HCT116 (cell line): ENCODE measurements around the gene JAK1. TPM values are rescaled to one million over a fixed set of nuclear protein-coding genes. Genes with fewer than 3 reads are reported as not detected.

Source experiments
- ATAC-seq: fragments of 200-7000 bp; cut with Tn5 transposase; 2 replicates; pipeline ENCODE4 v1.9.1; 2020; ENCODE audit warnings: mild to moderate bottlenecking, moderate library complexity
- BruUV-seq: library from RNA; stranded (reverse); fragments of 400-500 nt; replicated peaks from 2 replicates; lab custom pipeline; 2021; lab: Mats Ljungman, UMichigan
- CTCF ChIA-PET: fragments of 300-600 bp; sonication (Branson Sonifier 250); formaldehyde crosslinking; loops from one replicate; lab custom pipeline; 2021; ENCODE audit warnings: antibody characterized with exemption; lab: Charles Lee
- POLR2A ChIA-PET: fragments of 300-600, 350-600 bp; sonication (Branson Sonifier 250); formaldehyde crosslinking; loops from one replicate; lab custom pipeline; 2021; ENCODE audit warnings: antibody characterized with exemption; lab: Charles Lee
- RAD21 ChIA-PET, 2 experiments: fragments of 300-600 bp; sonication (Branson Sonifier 250); formaldehyde crosslinking; loops; one replicate each; lab custom pipeline; 2023; ENCODE audit warnings: low total read pairs in 2 of 2; ENCODE audit not compliant: uncharacterized antibody in 2 of 2, unreplicated experiment in 2 of 2, low non-redundant PET in 1 of 2; lab: Charles Lee
- DNase-seq: peaks from one replicate; pipeline ENCODE4 v3.0.0-alpha.2; 2010; ENCODE audit warnings: low read depth, low spot score
- H2AFZ ChIP-seq: fragments of 200-600 bp; shearing (Covaris generic), sonication (generic); 2 replicates; pipeline ENCODE4 v1.6.1; 2017; ENCODE audit warnings: low read depth, mixed run types, mixed read lengths, antibody characterized with exemption, low read length; ENCODE audit not compliant: poor library complexity, severe bottlenecking
- H3K27ac ChIP-seq: 2 replicates; pipeline ENCODE4 v1.5.1; 2012; ENCODE audit warnings: low read depth, low read length
- H3K27me3 ChIP-seq: fragments of 200-600 bp; sonication (generic); 2 replicates; pipeline ENCODE4 v1.6.1; 2016; ENCODE audit warnings: mixed run types, low read length, mixed read lengths; ENCODE audit not compliant: insufficient read depth
- H3K36me3 ChIP-seq, 2 experiments: fragments of 200-500 bp in 1 of 2; fragments of 200-600 bp in 1 of 2; sonication (Bioruptor generic) in 1 of 2; sonication (generic) in 1 of 2; 2 replicates each; pipeline versions ENCODE4 v1.5.1 to v1.6.1; 2014 to 2016; ENCODE audit warnings: low read length in 2 of 2, inconsistent platforms in 1 of 2, mixed read lengths in 1 of 2, mixed run types in 1 of 2; ENCODE audit not compliant: insufficient read depth in 2 of 2, control insufficient read depth in 1 of 2
- H3K4me1 ChIP-seq, 2 experiments: fragments of 200-600 bp in 1 of 2; sonication (generic) in 1 of 2; 2 replicates each; pipeline versions ENCODE4 v1.5.1 to v1.6.1; 2012 to 2017; ENCODE audit warnings: low read length in 2 of 2, inconsistent platforms in 1 of 2, mild to moderate bottlenecking in 1 of 2, mixed read lengths in 1 of 2, mixed run types in 1 of 2, moderate library complexity in 1 of 2; ENCODE audit not compliant: insufficient read depth in 2 of 2, control insufficient read depth in 1 of 2
- H3K4me2 ChIP-seq: fragments of 200-600 bp; sonication (generic); 2 replicates; pipeline ENCODE4 v1.6.1; 2017; ENCODE audit warnings: mixed run types, low read length, mixed read lengths
- H3K4me3 ChIP-seq, 2 experiments: fragments of 200-600 bp in 1 of 2; sonication (generic) in 1 of 2; replicated peaks in 1 of 2; 2 replicates each; pipeline ENCODE4 v1.5.1; 2011 to 2016; ENCODE audit warnings: low read length in 2 of 2, control low read depth in 1 of 2, low read depth in 1 of 2, mild to moderate bottlenecking in 1 of 2, mixed read lengths in 1 of 2, mixed run types in 1 of 2
- H3K79me2 ChIP-seq: fragments of 200-600 bp; sonication (generic); 2 replicates; pipeline ENCODE4 v1.6.1; 2017; ENCODE audit warnings: mild to moderate bottlenecking, mixed run types, low read length, moderate library complexity, mixed read lengths; ENCODE audit not compliant: insufficient read depth
- H3K9ac ChIP-seq: fragments of 200-600 bp; sonication (generic); 2 replicates; pipeline ENCODE4 v1.6.1; 2016; ENCODE audit warnings: low read length, mixed read lengths
- H3K9me2 ChIP-seq: fragments of 200-600 bp; sonication (generic), shearing (Covaris generic); 2 replicates; pipeline ENCODE4 v1.6.1; 2017; ENCODE audit warnings: mixed run types, mild to moderate bottlenecking, moderate library complexity; ENCODE audit not compliant: insufficient read depth
- H3K9me3 ChIP-seq, 2 experiments: fragments of 200-500 bp in 1 of 2; fragments of 200-600 bp in 1 of 2; sonication (Bioruptor generic) in 1 of 2; sonication (generic) in 1 of 2; 2 replicates each; pipeline ENCODE4 v1.6.1; 2014 to 2017; ENCODE audit warnings: low read length in 2 of 2, mixed read lengths in 2 of 2, inconsistent platforms in 1 of 2, low read depth in 1 of 2, mild to moderate bottlenecking in 1 of 2, mixed run types in 1 of 2, moderate library complexity in 1 of 2; ENCODE audit not compliant: control insufficient read depth in 1 of 2, insufficient read depth in 1 of 2
- H4K20me1 ChIP-seq: fragments of 200-600 bp; sonication (generic), shearing (Covaris generic); 2 replicates; pipeline ENCODE4 v1.6.1; 2017; ENCODE audit warnings: mixed run types, mild to moderate bottlenecking, moderate library complexity; ENCODE audit not compliant: insufficient read depth
- ATF3 ChIP-seq: IDR thresholded peaks from 2 replicates; pipeline ENCODE4 v1.6.1; 2012
- CEBPB ChIP-seq: IDR thresholded peaks from 2 replicates; pipeline ENCODE4 v1.6.1; 2012; ENCODE audit warnings: low read depth
- CTCF ChIP-seq, 3 experiments: fragments of 200-600 bp in 1 of 3; sonication (generic) in 1 of 3; IDR thresholded peaks in 2 of 3; conservative IDR thresholded peaks in 1 of 3; 2 replicates each; pipeline ENCODE4 v1.5.1; 2012 to 2017; ENCODE audit warnings: low read depth in 2 of 3, low read length in 2 of 3, antibody characterized with exemption in 1 of 3, borderline replicate concordance in 1 of 3, control low read depth in 1 of 3, mild to moderate bottlenecking in 1 of 3, mixed read lengths in 1 of 3, mixed run types in 1 of 3, moderate library complexity in 1 of 3; ENCODE audit not compliant: insufficient read depth in 1 of 3
- EGR1 ChIP-seq: IDR thresholded peaks from 2 replicates; pipeline ENCODE4 v1.6.1; 2012; ENCODE audit warnings: low read depth
- ELF1 ChIP-seq: IDR thresholded peaks from 2 replicates; pipeline ENCODE4 v1.6.1; 2012; ENCODE audit warnings: low read depth, borderline replicate concordance
- EZH2 ChIP-seq: fragments of 200-600 bp; sonication (generic); IDR thresholded peaks from 2 replicates; pipeline ENCODE4 v1.6.1; 2017; ENCODE audit warnings: antibody characterized with exemption, mixed run types
- EZH2phosphoT487 ChIP-seq: fragments of 200-600 bp; IDR thresholded peaks from 2 replicates; pipeline ENCODE4 v1.6.1; 2018; ENCODE audit warnings: antibody characterized with exemption, borderline replicate concordance
- FOSL1 ChIP-seq: IDR thresholded peaks from 2 replicates; pipeline ENCODE4 v1.6.1; 2012; ENCODE audit warnings: low read depth
- JUND ChIP-seq: IDR thresholded peaks from 2 replicates; pipeline ENCODE4 v1.6.1; 2012
- RAD21 ChIP-seq: IDR thresholded peaks from 2 replicates; pipeline ENCODE4 v1.6.1; 2012; ENCODE audit warnings: low read depth, mild to moderate bottlenecking
- REST ChIP-seq: IDR thresholded peaks from 2 replicates; pipeline ENCODE4 v1.6.1; 2012; ENCODE audit warnings: low read depth
- SIN3A ChIP-seq: IDR thresholded peaks from 2 replicates; pipeline ENCODE4 v1.6.1; 2012; ENCODE audit warnings: low read depth
- SP1 ChIP-seq: IDR thresholded peaks from 2 replicates; pipeline ENCODE4 v1.6.1; 2012; ENCODE audit warnings: low read depth
- SRF ChIP-seq: IDR thresholded peaks from 2 replicates; pipeline ENCODE4 v1.6.1; 2012; ENCODE audit warnings: low read depth
- TCF7L2 ChIP-seq: IDR thresholded peaks from 2 replicates; pipeline ENCODE4 v1.7.0; 2011; ENCODE audit warnings: borderline replicate concordance, inconsistent platforms; ENCODE audit not compliant: insufficient read depth, insufficient read length; ENCODE audit errors: extremely low read depth
- YY1 ChIP-seq: IDR thresholded peaks from 2 replicates; pipeline ENCODE4 v1.6.1; 2011; ENCODE audit warnings: low read length, low read depth, moderate library complexity, mild to moderate bottlenecking; ENCODE audit not compliant: insufficient replicate concordance; ENCODE audit errors: extremely low read depth
- ZBTB33 ChIP-seq: IDR thresholded peaks from 2 replicates; pipeline ENCODE4 v1.6.1; 2011; ENCODE audit warnings: mild to moderate bottlenecking, low read length, moderate library complexity; ENCODE audit not compliant: insufficient replicate concordance; ENCODE audit errors: extremely low read depth
- ZFX ChIP-seq: fragments of 450-650 bp; IDR thresholded peaks from 2 replicates; pipeline ENCODE4 v1.6.1; 2017
- ZNF274 ChIP-seq: fragments of 200-500 bp; sonication (Bioruptor generic); IDR thresholded peaks from 2 replicates; pipeline ENCODE4 v1.6.1; 2014; ENCODE audit warnings: mild to moderate bottlenecking, low read depth, low read length, inconsistent platforms
- intact Hi-C: fragments of 100-400 bp; cut with micrococcal nuclease; formaldehyde crosslinking; loops from 2 replicates; pipeline ENCODE4 v1.10.0; 2022
- total RNA-seq: library from RNA; stranded (reverse); gene quantifications from one replicate; pipeline ENCODE4 v1.2.1, GENCODE V29; 2021; ENCODE audit not compliant: unreplicated experiment

Gene JAK1
- total RNA-seq, 1 experiment from 2014 or later: 53.2 TPM

- no peak overlapping the region for H3K4me2 ChIP-seq
- CTCF ChIA-PET: no interaction called here
- no peaks in the 10 kb centered on the region for H3K27me3 ChIP-seq
These were observed 79.5 kb downstream of the JAK1 start for GRCh38 chr1:64886877-64887276.

More at GRCh38 chr1:64886877-64887276, 79.5 kb downstream of the JAK1 start:
- no peaks in the 10 kb centered on the region for H3K9me2 ChIP-seq
- DNase-seq (no peak), ATAC-seq (no peak)
- no peaks in the 10 kb centered on the region for H3K4me1 ChIP-seq
- no peaks in the 10 kb centered on the region for H4K20me1 ChIP-seq
- ChIA-PET POLR2A (no interaction called here), RAD21 (no interaction called here)
- no peak overlapping the region for H2AFZ ChIP-seq
- no peaks in the 10 kb centered on the region; a peak in 1 of 4 replicates for H3K36me3 ChIP-seq
- H3K9ac ChIP-seq: no peak overlapping the region
- H3K79me2 ChIP-seq: peaks cover 6% of the 10 kb centered on the region; the same call in 1 of the 2 replicates
- no peak overlapping the region for H3K4me3 ChIP-seq
- H3K9me3 ChIP-seq: no peaks in the 10 kb centered on the region
- no peak overlapping the region for H3K27ac ChIP-seq
- BruUV-seq: no TSS peak
- intact Hi-C loops: no loop called here
- no peak for TF ChIP-seq YY1
- TF ChIP-seq ELF1: no peak
- no peak for TF ChIP-seq ZBTB33
- no peak for TF ChIP-seq RAD21
- TF ChIP-seq EZH2phosphoT487: no peak
- TF ChIP-seq JUND: no peak
- TF ChIP-seq FOSL1: no peak
- no peak for TF ChIP-seq SP1
- TF ChIP-seq SRF: no peak
- TF ChIP-seq ZNF274: no peak
- TF ChIP-seq CTCF (IDR thresholded peaks at IDR 0.05 in 2 of 3, conservative IDR thresholded peaks at IDR 0.05 in 1 of 3; ENCODE audit: borderline replicate concordance in 1 of 3, insufficient read depth in 1 of 3, low read depth in 2 of 3, low read length in 2 of 3): no peak
- no peak for TF ChIP-seq TCF7L2
- no peak for TF ChIP-seq ATF3
- TF ChIP-seq ZFX: no peak
- TF ChIP-seq EZH2: no peak
- TF ChIP-seq EGR1: no peak
- TF ChIP-seq CEBPB: no peak
- TF ChIP-seq SIN3A: no peak
- no peak for TF ChIP-seq REST
